Tibial nerve (tissue), 4 donors: ENCODE measurements around the gene COBLL1.

Experiments
- CTCF ChIP-seq, 5 experiments: fragments of 200-600 bp in 3 of 5; fragments of 450-650 bp in 2 of 5; sonication (generic) in 3 of 5; IDR thresholded peaks; one replicate each; pipeline ENCODE4 v1.5.1; 2016 to 2019; ENCODE audit warnings: antibody characterized with exemption in 5 of 5, mild to moderate bottlenecking in 3 of 5, moderate library complexity in 2 of 5
- EP300 ChIP-seq, 2 donors: sonication (generic); formaldehyde crosslinking; IDR thresholded peaks; one replicate each; pipeline ENCODE4 v1.6.1; 2017; ENCODE audit warnings: antibody characterized with exemption in 2 of 2, mild to moderate bottlenecking in 1 of 2
- POLR2A ChIP-seq, 2 donors: fragments of 450-650 bp; IDR thresholded peaks; one replicate each; pipeline ENCODE4 v1.6.1; 2017; ENCODE audit warnings: antibody characterized with exemption in 2 of 2, mild to moderate bottlenecking in 2 of 2, moderate library complexity in 2 of 2

- TF ChIP-seq CTCF (IDR thresholded peaks at IDR 0.05) = peak; percentile 64 to 93 (median 89)
- TF ChIP-seq POLR2A (IDR thresholded peaks at IDR 0.05) = peak in 1 of 2 donors; percentile 37
- TF ChIP-seq EP300 (IDR thresholded peaks at IDR 0.05) = peak in 1 of 2 donors; percentile 75
These were observed at the start of gene COBLL1 for GRCh38 chr2:164841719-164842623.
